Panc1 (cell line): Measurements from ENCODE around the gene ASIP. TPM values are rescaled to one million over a fixed set of nuclear protein-coding genes. Genes with fewer than 3 reads are reported as not detected.
A peak's percentile ranks its signal among the peaks of the same experiment; 100 is the strongest.

Source experiments
- ATAC-seq: fragments of 200-7000 bp; cut with Tn5 transposase; 2 replicates; pipeline ENCODE4 v1.9.1; 2020; ENCODE audit warnings: mild to moderate bottlenecking, moderate library complexity
- BruUV-seq: library from RNA; stranded (reverse); fragments of 400-500 nt; replicated peaks from 2 replicates; lab custom pipeline; 2021; lab: Mats Ljungman, UMichigan
- CTCF ChIA-PET: fragments of 300-600 bp; sonication (Branson Sonifier 250); formaldehyde crosslinking; loops from one replicate; lab custom pipeline; 2022; ENCODE audit warnings: antibody characterized with exemption; lab: Charles Lee
- POLR2A ChIA-PET: fragments of 300-600 bp; sonication (Branson Sonifier 250); formaldehyde crosslinking; loops from one replicate; lab custom pipeline; 2022; ENCODE audit warnings: antibody characterized with exemption; lab: Charles Lee
- DNase-seq: peaks from one replicate; pipeline ENCODE4 v3.0.0-alpha.2; 2010; ENCODE audit warnings: low read depth, low spot score
- H3K27ac ChIP-seq: 2 replicates; pipeline ENCODE4 v1.5.1; 2011; ENCODE audit warnings: mild to moderate bottlenecking, low read length, inconsistent platforms
- H3K27me3 ChIP-seq: fragments of 200-500 bp; sonication (Bioruptor generic); 2 replicates; pipeline ENCODE4 v1.6.0; 2014; ENCODE audit warnings: low read length, inconsistent platforms; ENCODE audit not compliant: control insufficient read depth, insufficient read depth
- H3K36me3 ChIP-seq: fragments of 200-500 bp; sonication (Bioruptor generic); 2 replicates; pipeline ENCODE4 v1.5.1; 2014; ENCODE audit warnings: inconsistent platforms, mild to moderate bottlenecking, low read length, moderate library complexity; ENCODE audit not compliant: control insufficient read depth, insufficient read depth
- H3K4me1 ChIP-seq: 2 replicates; pipeline ENCODE4 v1.5.1; 2011; ENCODE audit warnings: inconsistent platforms, mild to moderate bottlenecking, low read length, moderate library complexity; ENCODE audit not compliant: control insufficient read depth, insufficient read depth
- H3K4me3 ChIP-seq, 2 experiments: 2 replicates each; pipeline ENCODE4 v1.5.1; 2011 to 2012; ENCODE audit warnings: low read depth in 2 of 2, low read length in 2 of 2, mild to moderate bottlenecking in 2 of 2, inconsistent platforms in 1 of 2, moderate library complexity in 1 of 2
- H3K9me3 ChIP-seq: fragments of 200-500 bp; sonication (Bioruptor generic); 2 replicates; pipeline ENCODE4 v1.5.1; 2014; ENCODE audit warnings: low read depth, mild to moderate bottlenecking, inconsistent platforms, low read length, moderate library complexity; ENCODE audit not compliant: control insufficient read depth, insufficient read depth
- POLR2AphosphoS5 ChIP-seq: IDR thresholded peaks from 2 replicates; pipeline ENCODE4 v1.6.1; 2012; ENCODE audit warnings: mild to moderate bottlenecking, low read depth, low read length, moderate library complexity
- SIN3A ChIP-seq: IDR thresholded peaks from 2 replicates; pipeline ENCODE4 v1.6.1; 2012; ENCODE audit warnings: low read depth, mild to moderate bottlenecking, low read length, moderate library complexity, borderline replicate concordance; ENCODE audit not compliant: insufficient read depth
- TCF7L2 ChIP-seq: IDR thresholded peaks from 2 replicates; pipeline ENCODE4 v1.6.1; 2011; ENCODE audit warnings: mild to moderate bottlenecking, low read depth, low read length, inconsistent platforms
- in situ Hi-C: cut with HindIII; loops from 2 replicates; pipeline ENCODE4 v1.10.0; 2016; ENCODE audit warnings: low sequenced_read_pairs, low pct_unique_long_range_greater_than_20kb
- intact Hi-C: fragments of 100-400 bp; cut with micrococcal nuclease; formaldehyde crosslinking; loops from one replicate; pipeline ENCODE4 v1.10.0; 2022; ENCODE audit not compliant: unreplicated experiment
- total RNA-seq: library from RNA; stranded (reverse); gene quantifications from one replicate; pipeline ENCODE4 v1.2.1, GENCODE V29; 2021; ENCODE audit not compliant: unreplicated experiment
- TF ChIP-seq, protein P1 (sequence below): fragments of 450-650 bp; IDR thresholded peaks from 2 replicates; pipeline ENCODE4 v1.5.1; 2017; ENCODE audit warnings: mild to moderate bottlenecking
- TF ChIP-seq, protein P2 (sequence below), 2 experiments: IDR thresholded peaks; 2 replicates each; pipeline ENCODE4 v1.6.1; 2011 to 2012; ENCODE audit warnings: low read depth in 2 of 2, control low read depth in 1 of 2, low read length in 1 of 2, mild to moderate bottlenecking in 1 of 2, moderate library complexity in 1 of 2; ENCODE audit not compliant: insufficient read depth in 1 of 2

Gene ASIP
- total RNA-seq, 1 experiment from 2014 or later: not detected

DNA sequence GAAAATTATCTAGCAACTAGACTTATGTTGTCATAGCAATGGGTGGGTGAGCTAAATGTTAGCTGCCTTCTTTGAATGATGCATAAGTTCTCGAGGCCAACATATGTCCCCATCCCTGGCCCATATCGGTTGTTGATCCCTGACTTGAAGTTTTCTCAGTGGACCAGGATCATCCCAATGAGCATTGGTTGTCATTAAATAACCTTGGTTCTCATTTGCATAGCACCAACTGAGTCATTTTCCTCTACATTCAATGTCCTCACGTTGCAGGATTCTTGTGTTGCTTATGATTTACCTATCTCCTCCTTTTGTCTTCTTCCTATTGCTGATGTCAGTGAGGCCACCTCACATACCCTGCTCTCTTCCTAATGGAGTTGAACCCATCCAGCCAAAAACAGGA is 74.0 kb downstream of the ASIP start:
- no TSS peak for BruUV-seq
- TF ChIP-seq, protein P1, sequence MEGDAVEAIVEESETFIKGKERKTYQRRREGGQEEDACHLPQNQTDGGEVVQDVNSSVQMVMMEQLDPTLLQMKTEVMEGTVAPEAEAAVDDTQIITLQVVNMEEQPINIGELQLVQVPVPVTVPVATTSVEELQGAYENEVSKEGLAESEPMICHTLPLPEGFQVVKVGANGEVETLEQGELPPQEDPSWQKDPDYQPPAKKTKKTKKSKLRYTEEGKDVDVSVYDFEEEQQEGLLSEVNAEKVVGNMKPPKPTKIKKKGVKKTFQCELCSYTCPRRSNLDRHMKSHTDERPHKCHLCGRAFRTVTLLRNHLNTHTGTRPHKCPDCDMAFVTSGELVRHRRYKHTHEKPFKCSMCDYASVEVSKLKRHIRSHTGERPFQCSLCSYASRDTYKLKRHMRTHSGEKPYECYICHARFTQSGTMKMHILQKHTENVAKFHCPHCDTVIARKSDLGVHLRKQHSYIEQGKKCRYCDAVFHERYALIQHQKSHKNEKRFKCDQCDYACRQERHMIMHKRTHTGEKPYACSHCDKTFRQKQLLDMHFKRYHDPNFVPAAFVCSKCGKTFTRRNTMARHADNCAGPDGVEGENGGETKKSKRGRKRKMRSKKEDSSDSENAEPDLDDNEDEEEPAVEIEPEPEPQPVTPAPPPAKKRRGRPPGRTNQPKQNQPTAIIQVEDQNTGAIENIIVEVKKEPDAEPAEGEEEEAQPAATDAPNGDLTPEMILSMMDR: no peak
- TF ChIP-seq SIN3A (no peak), TCF7L2 (no peak), POLR2AphosphoS5 (no peak)
- TF ChIP-seq, protein P2, sequence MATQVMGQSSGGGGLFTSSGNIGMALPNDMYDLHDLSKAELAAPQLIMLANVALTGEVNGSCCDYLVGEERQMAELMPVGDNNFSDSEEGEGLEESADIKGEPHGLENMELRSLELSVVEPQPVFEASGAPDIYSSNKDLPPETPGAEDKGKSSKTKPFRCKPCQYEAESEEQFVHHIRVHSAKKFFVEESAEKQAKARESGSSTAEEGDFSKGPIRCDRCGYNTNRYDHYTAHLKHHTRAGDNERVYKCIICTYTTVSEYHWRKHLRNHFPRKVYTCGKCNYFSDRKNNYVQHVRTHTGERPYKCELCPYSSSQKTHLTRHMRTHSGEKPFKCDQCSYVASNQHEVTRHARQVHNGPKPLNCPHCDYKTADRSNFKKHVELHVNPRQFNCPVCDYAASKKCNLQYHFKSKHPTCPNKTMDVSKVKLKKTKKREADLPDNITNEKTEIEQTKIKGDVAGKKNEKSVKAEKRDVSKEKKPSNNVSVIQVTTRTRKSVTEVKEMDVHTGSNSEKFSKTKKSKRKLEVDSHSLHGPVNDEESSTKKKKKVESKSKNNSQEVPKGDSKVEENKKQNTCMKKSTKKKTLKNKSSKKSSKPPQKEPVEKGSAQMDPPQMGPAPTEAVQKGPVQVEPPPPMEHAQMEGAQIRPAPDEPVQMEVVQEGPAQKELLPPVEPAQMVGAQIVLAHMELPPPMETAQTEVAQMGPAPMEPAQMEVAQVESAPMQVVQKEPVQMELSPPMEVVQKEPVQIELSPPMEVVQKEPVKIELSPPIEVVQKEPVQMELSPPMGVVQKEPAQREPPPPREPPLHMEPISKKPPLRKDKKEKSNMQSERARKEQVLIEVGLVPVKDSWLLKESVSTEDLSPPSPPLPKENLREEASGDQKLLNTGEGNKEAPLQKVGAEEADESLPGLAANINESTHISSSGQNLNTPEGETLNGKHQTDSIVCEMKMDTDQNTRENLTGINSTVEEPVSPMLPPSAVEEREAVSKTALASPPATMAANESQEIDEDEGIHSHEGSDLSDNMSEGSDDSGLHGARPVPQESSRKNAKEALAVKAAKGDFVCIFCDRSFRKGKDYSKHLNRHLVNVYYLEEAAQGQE (IDR thresholded peaks at IDR 0.05; ENCODE audit: insufficient read depth in 1 of 2, low read depth in 2 of 2, low read length in 1 of 2): no peak
- Histone ChIP-seq H3K4me3 (no peak overlapping the region), H3K36me3 (no peaks in the 10 kb centered on the region), H3K27ac (no peak overlapping the region), H3K4me1 (0 out of 2 replicates have a peak, but pooled peaks cover 12% of the 10 kb centered on the region), H3K27me3 (no peaks in the 10 kb centered on the region), H3K9me3 (0 out of 2 replicates have a peak, but pooled peaks cover 3% of the 10 kb centered on the region)
- CTCF ChIA-PET: interaction anchor here (0.5 kb wide), 1 partner anchor 454 kb away, joined by 7 read pairs; no protein-coding TSS in a partner anchor
- ATAC-seq (no peak), DNase-seq (no peak)
- intact Hi-C loops (no loop called here), in situ Hi-C loops (no loop called here)
- POLR2A ChIA-PET: no interaction called here

DNA sequence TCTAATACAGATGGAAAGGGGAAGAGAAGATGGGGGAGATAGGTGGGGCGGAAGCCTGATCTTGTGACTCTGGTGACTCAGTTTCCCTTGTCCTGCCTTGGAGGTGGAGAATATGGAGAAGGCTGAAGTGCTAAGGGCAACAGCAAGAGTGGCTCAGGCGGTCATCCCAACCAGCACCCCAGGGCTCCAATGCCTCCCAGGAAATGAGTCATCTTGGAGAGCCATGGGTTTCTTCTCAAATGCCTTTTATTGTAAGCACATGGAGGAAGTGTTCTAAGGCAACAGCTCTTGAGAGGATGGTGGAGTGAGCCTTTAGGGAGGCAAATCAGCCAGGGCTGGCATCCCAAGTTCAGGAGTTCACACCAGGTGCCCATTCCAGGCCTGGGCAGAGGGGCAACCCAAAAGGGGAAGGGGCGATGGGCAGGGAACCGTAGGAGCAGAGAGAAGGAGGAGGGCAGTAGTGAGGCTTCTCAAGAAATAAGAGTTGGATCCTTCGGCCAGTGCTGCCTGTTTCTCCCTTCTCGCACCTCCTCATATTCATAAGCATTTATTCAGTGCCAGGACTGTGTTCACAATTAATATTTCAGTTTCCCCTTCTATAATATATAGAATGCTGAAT is 75.1 kb downstream of the ASIP start:
- DNase-seq: no peak
- TF ChIP-seq POLR2AphosphoS5 (no peak), TCF7L2 (no peak), SIN3A (no peak)
- TF ChIP-seq, protein P1: no peak
- TF ChIP-seq, protein P2 (IDR thresholded peaks at IDR 0.05; ENCODE audit: insufficient read depth in 1 of 2, low read depth in 2 of 2, low read length in 1 of 2): no peak
- Histone ChIP-seq H3K36me3 (no peaks in the 10 kb centered on the region), H3K27me3 (no peaks in the 10 kb centered on the region), H3K4me3 (no peak overlapping the region), H3K4me1 (0 out of 2 replicates have a peak, but pooled peaks cover 9% of the 10 kb centered on the region), H3K9me3 (0 out of 2 replicates have a peak, but pooled peaks cover 3% of the 10 kb centered on the region), H3K27ac (peak overlapping the region; percentile 2; the same call in 1 of the 2 replicates)
- in situ Hi-C loops: no loop called here
- no peak for ATAC-seq
- ChIA-PET POLR2A (no interaction called here), CTCF (no interaction called here)
- intact Hi-C loops: no loop called here
- BruUV-seq: no TSS peak
